DND-41 (cell line): ENCODE measurements around the gene GCC1.

Experiments used
- ATAC-seq: fragments of 200-7000 bp; cut with Tn5 transposase; 3 replicates; pipeline ENCODE4 v1.9.1; 2021; ENCODE audit warnings: low read depth; ENCODE audit not compliant: insufficient read depth
- DNase-seq: peaks from one replicate; pipeline ENCODE4 v3.0.0-alpha.2; 2020
- H2AFZ ChIP-seq: 2 replicates; pipeline ENCODE4 v1.6.0; 2012; ENCODE audit warnings: low read depth, low read length
- H3K27ac ChIP-seq: 2 replicates; pipeline ENCODE4 v1.5.1; 2012; ENCODE audit warnings: low read length, inconsistent platforms
- H3K27me3 ChIP-seq: fragments of 200-600 bp; sonication (generic); 2 replicates; pipeline ENCODE4 v1.6.0; 2012; ENCODE audit warnings: low read length, mild to moderate bottlenecking, inconsistent platforms; ENCODE audit not compliant: insufficient read depth, poor library complexity
- H3K36me3 ChIP-seq: 2 replicates; pipeline ENCODE4 v1.5.1; 2012; ENCODE audit warnings: low read length, inconsistent platforms; ENCODE audit not compliant: insufficient read depth
- H3K4me1 ChIP-seq: 2 replicates; pipeline ENCODE4 v1.5.1; 2012; ENCODE audit warnings: mild to moderate bottlenecking, low read length; ENCODE audit not compliant: insufficient read depth
- H3K4me2 ChIP-seq: 2 replicates; pipeline ENCODE4 v1.6.0; 2012; ENCODE audit warnings: mild to moderate bottlenecking, moderate library complexity, low read length, inconsistent platforms; ENCODE audit not compliant: insufficient read depth
- H3K4me3 ChIP-seq, 2 experiments: fragments of 200-600 bp in 1 of 2; shearing (Covaris generic) in 1 of 2; 2 replicates each; pipeline ENCODE4 v1.5.1; 2012 to 2016; ENCODE audit warnings: inconsistent platforms in 2 of 2, low read length in 2 of 2, mild to moderate bottlenecking in 2 of 2, low read depth in 1 of 2, moderate library complexity in 1 of 2
- H3K79me2 ChIP-seq: 2 replicates; pipeline ENCODE4 v1.6.0; 2012; ENCODE audit warnings: low read length, inconsistent platforms; ENCODE audit not compliant: insufficient read depth
- H3K9ac ChIP-seq: 2 replicates; pipeline ENCODE4 v1.6.0; 2012; ENCODE audit warnings: low read depth, mild to moderate bottlenecking, inconsistent platforms, low read length, moderate library complexity
- H3K9me3 ChIP-seq: 2 replicates; pipeline ENCODE4 v1.5.1; 2012; ENCODE audit warnings: low read length, moderate library complexity, mild to moderate bottlenecking, inconsistent platforms; ENCODE audit not compliant: insufficient read depth, severe bottlenecking
- H4K20me1 ChIP-seq: 2 replicates; pipeline ENCODE4 v1.6.0; 2012; ENCODE audit warnings: low read length; ENCODE audit not compliant: insufficient read depth
- EZH2 ChIP-seq: IDR thresholded peaks from 3 replicates; pipeline ENCODE4 v1.6.1; 2012; ENCODE audit warnings: borderline replicate concordance, low read depth, mild to moderate bottlenecking, moderate library complexity, low read length, inconsistent platforms; ENCODE audit not compliant: severe bottlenecking
- TF ChIP-seq, protein P1 (sequence below): IDR thresholded peaks from 2 replicates; pipeline ENCODE4 v1.5.1; 2012; ENCODE audit warnings: borderline replicate concordance, low read length, moderate library complexity, mild to moderate bottlenecking; ENCODE audit not compliant: poor library complexity, severe bottlenecking; ENCODE audit errors: extremely low read depth

Gene GCC1

DNA sequence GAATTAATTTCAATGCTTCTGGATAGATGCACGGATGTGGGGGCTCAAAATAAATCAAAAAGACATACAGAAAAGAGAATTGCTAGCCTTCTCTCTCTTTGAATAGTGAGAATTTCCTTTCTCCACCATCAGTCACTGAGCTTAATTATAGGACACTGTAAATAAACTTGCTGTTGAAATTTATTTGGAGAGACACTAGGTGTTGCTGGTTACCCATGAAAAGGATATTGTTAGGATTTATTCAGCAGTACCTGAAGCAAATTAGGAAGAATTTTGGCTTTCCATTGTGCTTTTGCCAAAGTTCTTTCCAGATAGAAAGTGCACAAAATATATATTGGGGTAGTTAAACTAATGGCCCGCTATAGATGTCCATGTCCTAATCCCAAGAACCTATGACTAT is 27.6 kb downstream of the GCC1 start:
- H3K9ac ChIP-seq = no peak overlapping the region
- ATAC-seq (no peak), DNase-seq (no peak)
- no peaks in the 10 kb centered on the region for H3K9me3 ChIP-seq
- no peaks in the 10 kb centered on the region for H3K4me1 ChIP-seq
- no peak overlapping the region for H3K27ac ChIP-seq
- no peaks in the 10 kb centered on the region for H3K27me3 ChIP-seq
- H3K4me3 ChIP-seq = no peak overlapping the region
- no peak overlapping the region for H2AFZ ChIP-seq
- no peak overlapping the region for H3K4me2 ChIP-seq
- no peaks in the 10 kb centered on the region for H3K36me3 ChIP-seq
- H4K20me1 ChIP-seq = no peaks in the 10 kb centered on the region
- TF ChIP-seq EZH2 = no peak
- TF ChIP-seq, protein P1, sequence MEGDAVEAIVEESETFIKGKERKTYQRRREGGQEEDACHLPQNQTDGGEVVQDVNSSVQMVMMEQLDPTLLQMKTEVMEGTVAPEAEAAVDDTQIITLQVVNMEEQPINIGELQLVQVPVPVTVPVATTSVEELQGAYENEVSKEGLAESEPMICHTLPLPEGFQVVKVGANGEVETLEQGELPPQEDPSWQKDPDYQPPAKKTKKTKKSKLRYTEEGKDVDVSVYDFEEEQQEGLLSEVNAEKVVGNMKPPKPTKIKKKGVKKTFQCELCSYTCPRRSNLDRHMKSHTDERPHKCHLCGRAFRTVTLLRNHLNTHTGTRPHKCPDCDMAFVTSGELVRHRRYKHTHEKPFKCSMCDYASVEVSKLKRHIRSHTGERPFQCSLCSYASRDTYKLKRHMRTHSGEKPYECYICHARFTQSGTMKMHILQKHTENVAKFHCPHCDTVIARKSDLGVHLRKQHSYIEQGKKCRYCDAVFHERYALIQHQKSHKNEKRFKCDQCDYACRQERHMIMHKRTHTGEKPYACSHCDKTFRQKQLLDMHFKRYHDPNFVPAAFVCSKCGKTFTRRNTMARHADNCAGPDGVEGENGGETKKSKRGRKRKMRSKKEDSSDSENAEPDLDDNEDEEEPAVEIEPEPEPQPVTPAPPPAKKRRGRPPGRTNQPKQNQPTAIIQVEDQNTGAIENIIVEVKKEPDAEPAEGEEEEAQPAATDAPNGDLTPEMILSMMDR = peak; percentile 14
- H3K79me2 ChIP-seq = no peaks in the 10 kb centered on the region

DNA sequence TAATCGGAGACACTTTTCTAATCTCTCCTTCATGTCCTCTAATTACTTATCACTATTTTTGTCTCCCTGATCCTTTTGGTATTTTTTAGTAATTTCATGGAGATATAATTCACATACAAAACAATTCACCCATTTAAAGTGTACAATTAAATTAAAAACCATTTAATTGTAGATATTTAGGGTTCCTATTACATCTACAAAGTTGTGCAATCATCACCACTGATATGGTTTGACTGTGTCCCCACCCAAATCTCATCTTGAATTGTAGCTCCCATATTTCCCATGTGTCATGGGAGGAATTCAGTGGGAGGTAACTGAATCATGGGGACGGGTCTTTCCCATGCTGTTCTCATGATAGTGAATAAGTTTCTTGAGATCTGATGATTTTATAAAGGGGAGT is 29.0 kb downstream of the GCC1 start:
- Histone ChIP-seq H3K4me2 (no peak overlapping the region), H3K9me3 (no peaks in the 10 kb centered on the region), H3K36me3 (no peaks in the 10 kb centered on the region), H3K9ac (no peak overlapping the region), H3K27ac (no peak overlapping the region), H2AFZ (no peak overlapping the region), H4K20me1 (no peaks in the 10 kb centered on the region), H3K27me3 (no peaks in the 10 kb centered on the region), H3K79me2 (no peaks in the 10 kb centered on the region), H3K4me3 (no peak overlapping the region), H3K4me1 (no peaks in the 10 kb centered on the region)
- TF ChIP-seq, protein P1 = no peak
- TF ChIP-seq EZH2 = no peak
- no peak for ATAC-seq
- no peak for DNase-seq

DNA sequence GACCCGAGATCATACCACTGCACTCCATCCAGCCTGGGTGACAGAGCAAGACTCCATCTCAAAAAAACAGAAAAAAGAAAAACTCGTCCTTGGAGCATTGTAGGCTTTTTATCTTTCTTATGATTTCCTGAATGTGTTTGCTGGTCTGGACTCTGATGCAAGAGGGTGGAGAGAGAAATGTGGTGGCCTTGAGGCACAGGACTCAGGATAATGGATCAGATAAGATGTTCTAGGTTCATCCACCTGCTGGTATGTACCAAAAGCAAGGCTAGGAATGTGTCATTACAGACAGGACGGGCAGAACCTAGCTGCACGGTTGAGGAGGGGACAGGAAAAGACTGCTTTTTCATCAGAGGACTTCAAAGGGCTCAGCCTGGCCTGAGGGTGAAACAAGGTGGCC is 33.5 kb downstream of the GCC1 start:
- H3K4me3 ChIP-seq = no peak overlapping the region
- no peak overlapping the region for H3K4me2 ChIP-seq
- no peaks in the 10 kb centered on the region for H3K9me3 ChIP-seq
- no peak for TF ChIP-seq EZH2
- TF ChIP-seq, protein P1 = no peak
- no peaks in the 10 kb centered on the region for H3K4me1 ChIP-seq
- H4K20me1 ChIP-seq = no peaks in the 10 kb centered on the region
- H3K9ac ChIP-seq = no peak overlapping the region
- DNase-seq (no peak), ATAC-seq (no peak)
- H3K27ac ChIP-seq = no peak overlapping the region
- H3K36me3 ChIP-seq = no peaks in the 10 kb centered on the region
- no peaks in the 10 kb centered on the region for H3K27me3 ChIP-seq
- no peaks in the 10 kb centered on the region for H3K79me2 ChIP-seq
- H2AFZ ChIP-seq = no peak overlapping the region

DNA sequence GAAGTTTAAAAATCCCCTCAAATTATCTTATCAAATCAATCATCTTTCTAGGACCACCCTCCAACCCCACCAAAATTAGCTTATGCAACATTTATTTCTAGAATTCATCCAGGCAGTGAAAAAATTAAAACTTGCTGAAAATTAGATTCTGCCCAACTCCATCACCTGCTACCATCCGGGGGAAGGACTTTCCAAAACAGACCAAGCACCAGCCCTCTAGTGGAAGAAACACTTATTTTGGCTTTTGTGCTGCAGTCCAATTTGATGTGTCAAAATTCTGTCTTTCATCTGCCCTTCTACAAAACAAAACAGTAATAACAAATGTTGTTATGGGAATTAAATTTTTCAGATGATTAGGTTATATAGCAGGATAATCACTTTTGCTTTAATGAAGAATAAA is 35.1 kb downstream of the GCC1 start:
- no peak for ATAC-seq
- Histone ChIP-seq H3K4me2 (no peak overlapping the region), H3K79me2 (no peaks in the 10 kb centered on the region), H3K4me3 (no peak overlapping the region), H3K27ac (no peak overlapping the region), H3K9ac (no peak overlapping the region), H3K9me3 (no peaks in the 10 kb centered on the region), H3K36me3 (no peaks in the 10 kb centered on the region), H3K27me3 (no peaks in the 10 kb centered on the region), H2AFZ (no peak overlapping the region), H4K20me1 (no peaks in the 10 kb centered on the region), H3K4me1 (no peaks in the 10 kb centered on the region)
- no peak for DNase-seq
- TF ChIP-seq EZH2 = no peak
- TF ChIP-seq, protein P1 = peak; percentile 30
